GM18867 (cell line): ENCODE results near the gene PIP5KL1.
"Not testable (repeated sequence)": the region's sequence is repeated elsewhere in the genome, so short reads cannot be mapped to it uniquely, and the experiment has no call there.

Source experiments
- ATAC-seq: cut with Tn5 transposase; IDR thresholded peaks from one replicate; pipeline ENCODE4 v1.9.1; 2021; ENCODE audit warnings: mild to moderate bottlenecking, moderate library complexity; ENCODE audit not compliant: unreplicated experiment

Gene PIP5KL1

GRCh38 chr9:127896395-127897192 is 34.0 kb downstream of the PIP5KL1 start:
- ATAC-seq: no peak

GRCh38 chr9:127895811-127896210 is 34.8 kb downstream of the PIP5KL1 start:
- ATAC-seq: no peak

GRCh38 chr9:127893392-127893791 is 37.2 kb downstream of the PIP5KL1 start:
- no peak for ATAC-seq

DNA sequence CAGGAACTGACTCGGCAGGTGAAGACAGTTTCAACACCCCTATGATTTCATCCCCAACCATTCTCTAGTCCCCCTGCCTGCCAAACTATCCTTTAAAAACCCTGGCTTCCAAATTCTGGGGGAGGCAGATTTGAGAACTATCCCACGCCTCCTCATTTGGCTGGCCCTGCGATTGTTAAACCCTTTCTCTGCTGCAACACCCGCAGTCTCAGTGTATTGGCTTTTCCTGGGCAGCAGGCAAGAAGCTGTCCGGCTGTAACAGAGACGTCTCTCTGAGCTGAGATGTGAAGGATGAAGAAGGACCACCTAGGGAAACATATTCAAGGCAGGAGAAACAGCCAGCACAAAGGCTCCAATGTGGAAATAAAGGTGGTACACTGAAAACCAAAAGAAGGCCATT is 37.7 kb downstream of the PIP5KL1 start:
- ATAC-seq: no peak

DNA sequence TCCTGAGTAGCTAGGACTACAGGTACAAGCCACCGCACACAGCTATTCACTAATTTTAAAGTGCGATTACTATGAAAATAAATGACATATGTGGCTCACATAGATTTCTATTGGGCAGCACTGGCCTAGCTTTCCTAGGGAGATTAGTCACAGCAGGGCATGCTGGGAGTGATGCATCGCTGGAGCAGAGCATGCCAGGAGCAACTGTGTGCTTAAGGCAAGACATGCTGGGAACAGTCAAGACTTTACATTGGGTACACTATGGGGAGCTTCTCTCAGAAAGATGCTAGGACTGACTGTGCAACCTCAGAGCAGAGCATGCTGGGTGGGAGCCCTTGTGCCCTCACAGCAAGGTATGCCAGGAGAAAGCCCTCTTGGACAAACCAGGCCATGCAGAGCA is 40.5 kb downstream of the PIP5KL1 start:
- ATAC-seq: no peak

- no peak for ATAC-seq
Measured at GRCh38 chr9:127887792-127888191, 42.8 kb downstream of the PIP5KL1 start.

- no peak for ATAC-seq
Measured at GRCh38 chr9:127886401-127886972, 44.1 kb downstream of the PIP5KL1 start.

DNA sequence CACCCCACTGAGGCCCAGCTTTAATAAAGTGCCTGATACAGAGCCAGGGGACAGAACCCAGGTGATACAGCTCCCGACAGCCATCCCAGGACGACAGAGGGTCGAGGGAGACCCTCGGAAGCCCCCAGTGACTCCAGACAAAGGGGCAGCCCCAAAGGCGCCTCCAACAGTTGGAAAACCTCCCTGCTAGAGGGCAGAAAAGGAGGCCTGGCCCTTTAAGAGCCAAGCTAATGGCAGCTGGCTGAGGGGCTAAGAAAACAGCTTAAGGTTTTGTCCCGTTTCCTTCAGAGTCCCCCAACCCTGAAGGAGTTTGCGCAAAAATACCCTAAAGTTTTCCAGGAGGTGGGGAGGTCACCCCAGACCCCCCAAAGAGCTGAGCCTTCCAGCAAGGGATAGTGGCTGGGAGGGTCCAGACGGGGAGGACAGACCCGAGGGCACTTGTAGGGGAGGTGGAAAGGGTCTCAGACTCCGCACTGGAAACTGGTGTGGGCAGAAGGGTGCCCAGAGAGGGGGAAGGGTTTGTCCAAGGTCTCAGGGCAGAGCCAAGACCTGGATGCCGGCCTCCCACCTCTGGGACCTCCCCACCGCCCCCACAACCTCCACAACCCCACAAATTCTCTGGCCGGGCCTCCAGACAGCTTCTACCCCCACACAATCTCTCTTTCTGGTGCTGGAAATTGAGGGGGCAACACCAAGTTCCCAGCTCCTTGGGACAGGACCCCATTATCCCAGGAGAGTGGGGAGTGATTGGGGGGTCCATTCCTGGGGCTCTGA is 44.9 kb downstream of the PIP5KL1 start:
- ATAC-seq: no peak

DNA sequence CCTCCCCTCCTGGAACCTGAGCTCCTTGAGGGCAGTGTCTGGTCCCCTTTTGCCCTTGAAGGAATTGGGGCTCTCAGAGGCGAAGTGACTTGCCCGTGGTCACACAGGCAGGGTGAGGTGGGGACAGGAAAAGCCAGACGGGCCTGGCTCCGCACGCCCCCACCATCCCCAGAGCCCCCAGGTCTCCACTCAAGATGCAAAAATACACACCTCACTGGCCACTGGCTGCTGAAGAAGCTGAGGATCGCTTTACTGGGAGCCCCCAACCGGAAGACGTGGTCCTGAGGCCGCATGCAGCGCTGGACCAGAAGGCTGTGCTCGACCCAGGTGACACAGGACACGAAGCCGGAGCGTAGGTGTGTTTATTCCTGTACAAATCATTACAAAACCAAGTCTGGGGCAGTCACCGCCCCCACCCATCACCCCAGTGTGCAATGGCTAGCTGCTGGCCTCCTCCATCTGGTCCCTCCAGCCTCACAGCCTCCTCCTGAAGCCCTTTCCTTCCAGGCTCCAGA is 45.5 kb downstream of the PIP5KL1 start:
- ATAC-seq: no peak

DNA sequence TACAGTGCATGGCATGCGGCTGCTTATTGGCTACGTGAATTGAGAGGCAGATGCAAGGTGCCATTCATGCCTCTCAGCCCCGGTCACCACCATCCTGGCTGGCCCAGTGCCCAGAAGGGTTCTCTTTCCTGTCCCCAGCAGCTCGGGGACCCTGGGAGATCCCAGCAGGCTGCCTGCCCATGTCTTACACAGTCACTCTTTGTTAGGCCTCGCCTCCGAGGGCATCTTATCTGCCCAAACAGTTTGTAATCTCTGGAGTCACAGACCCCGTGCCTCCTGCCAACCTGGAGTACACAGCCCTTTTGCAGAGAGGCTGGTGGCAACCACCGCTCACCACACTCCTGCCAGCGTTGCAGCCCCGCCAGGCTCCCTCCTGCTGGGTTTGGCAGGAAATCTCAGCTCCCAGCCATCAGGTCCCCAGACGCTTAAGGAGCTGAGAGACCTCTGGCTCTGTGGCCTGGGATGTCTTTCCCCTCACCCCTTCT is 46.1 kb downstream of the PIP5KL1 start:
- no peak for ATAC-seq

DNA sequence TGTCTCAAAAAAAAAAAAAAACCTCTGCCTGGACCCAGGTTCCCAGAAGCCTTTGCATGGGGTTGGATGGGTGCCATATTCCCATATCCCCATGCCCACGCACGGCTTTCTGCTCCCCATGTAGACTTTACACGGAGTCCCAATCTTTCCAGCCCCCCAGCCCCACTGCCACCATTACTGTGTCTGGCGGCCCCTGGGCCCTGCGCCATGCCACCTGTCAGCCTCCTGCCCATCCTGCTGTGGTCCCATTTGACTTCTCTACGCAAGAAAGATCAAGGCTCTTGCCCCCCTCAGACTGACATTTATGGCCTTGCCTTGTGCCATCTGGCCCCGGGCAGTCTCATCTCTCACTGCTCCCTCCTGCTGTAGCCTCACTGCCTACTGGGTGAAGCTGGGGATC is 46.6 kb downstream of the PIP5KL1 start:
- ATAC-seq: no peak

DNA sequence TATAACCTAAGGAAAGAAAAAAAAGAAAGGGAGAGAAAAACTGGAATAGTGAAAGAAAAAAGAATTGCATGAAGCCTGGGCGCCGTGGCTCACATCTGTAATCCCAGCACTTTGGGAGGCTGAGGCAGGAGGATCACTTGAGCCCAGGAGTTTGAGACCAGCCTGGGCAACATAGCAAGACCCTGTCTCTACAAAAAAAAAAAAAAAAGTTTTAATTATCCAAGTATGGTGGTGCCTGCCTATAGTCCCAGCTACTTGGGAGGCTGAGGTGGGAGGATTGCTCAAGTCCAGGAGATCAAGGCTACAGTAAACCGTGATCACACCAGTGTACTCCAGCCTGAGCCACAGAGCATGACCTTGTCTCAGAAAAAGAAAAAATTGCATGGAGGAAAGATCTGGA is 48.9 kb downstream of the PIP5KL1 start:
- ATAC-seq: not testable (repeated sequence)

DNA sequence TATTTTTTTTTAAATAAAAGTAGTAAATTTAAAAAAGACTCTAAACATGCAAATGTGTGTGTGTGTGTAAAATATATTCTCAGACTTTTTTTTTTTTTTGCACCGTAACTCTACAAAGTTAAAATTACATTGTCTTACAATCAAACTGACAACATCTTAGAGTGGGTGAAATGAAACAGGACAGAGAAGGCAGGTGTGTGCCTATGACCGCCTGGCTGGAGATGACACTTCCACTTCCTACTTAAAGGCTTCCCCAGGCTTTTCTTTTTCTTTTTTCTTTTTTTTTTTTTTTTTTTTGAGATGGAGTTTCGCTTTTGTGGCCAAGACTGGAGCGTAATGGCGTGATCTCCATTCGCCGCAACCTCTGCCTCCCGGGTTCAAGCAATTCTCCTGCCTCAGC is 50.4 kb downstream of the PIP5KL1 start:
- ATAC-seq: no peak

DNA sequence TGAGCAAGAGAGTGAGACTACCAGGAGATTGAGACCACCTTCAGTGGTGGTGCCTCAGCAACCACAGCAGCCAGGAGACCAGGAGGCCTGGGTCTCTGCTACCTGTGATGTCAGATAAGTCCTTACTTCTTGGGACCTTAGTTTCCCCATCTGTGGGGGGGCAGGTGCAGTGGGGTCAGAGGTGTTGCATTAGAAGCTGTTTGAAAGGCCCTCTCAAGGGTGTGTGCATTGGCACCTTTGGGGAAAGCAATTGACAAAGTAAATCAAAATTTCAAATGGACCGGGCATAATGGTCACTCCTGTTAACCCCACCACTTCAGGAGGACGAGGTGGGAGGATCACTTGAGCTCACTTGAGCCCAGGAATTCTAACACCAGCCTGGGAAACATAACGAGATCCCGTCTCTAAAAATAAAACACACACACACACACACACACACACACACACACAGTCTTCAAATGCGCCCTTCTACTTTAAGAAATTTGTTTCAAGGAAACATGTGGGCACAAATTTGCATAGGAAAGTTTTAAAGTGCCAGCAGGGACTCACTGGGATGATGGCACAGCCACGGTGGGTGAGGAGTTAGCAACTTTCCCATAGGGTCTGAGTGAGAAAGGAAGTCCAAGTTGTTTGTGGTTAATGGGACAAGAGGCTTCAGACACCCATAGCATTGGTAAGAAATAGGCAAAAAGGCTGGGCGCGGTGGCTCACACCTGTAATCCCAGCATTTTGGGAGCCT is 51.8 kb downstream of the PIP5KL1 start:
- ATAC-seq: no peak

GRCh38 chr9:127878001-127878651 is 52.5 kb downstream of the PIP5KL1 start:
- no peak for ATAC-seq

DNA sequence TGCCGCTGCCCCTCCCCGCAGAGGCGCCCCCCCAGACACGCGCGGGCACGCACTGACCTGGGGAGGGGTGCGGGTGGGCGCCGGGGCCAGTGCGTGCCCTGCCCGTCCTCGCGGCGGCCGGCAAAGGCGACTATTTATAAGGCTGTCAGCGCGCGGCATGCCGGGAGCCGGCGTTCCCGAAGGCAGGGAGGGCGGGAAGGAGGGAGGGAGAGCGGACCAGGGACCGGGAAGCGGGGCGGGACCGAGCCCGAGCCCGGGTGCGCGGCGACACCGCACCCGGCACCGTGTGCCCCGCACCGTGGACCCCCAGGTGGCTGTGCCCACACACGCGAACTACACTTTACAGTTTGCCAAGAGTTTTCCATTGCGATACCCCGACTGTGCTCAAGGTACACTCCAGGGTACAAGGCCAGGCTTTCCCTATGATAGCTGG is 53.0 kb downstream of the PIP5KL1 start, which contains the start of gene AK1:
AK1 (minus strand) TSS at position 110 of the 433 bp plus-strand sequence. CDS start 3,058 bp downstream, outside the sequence.
- no peak for ATAC-seq

DNA sequence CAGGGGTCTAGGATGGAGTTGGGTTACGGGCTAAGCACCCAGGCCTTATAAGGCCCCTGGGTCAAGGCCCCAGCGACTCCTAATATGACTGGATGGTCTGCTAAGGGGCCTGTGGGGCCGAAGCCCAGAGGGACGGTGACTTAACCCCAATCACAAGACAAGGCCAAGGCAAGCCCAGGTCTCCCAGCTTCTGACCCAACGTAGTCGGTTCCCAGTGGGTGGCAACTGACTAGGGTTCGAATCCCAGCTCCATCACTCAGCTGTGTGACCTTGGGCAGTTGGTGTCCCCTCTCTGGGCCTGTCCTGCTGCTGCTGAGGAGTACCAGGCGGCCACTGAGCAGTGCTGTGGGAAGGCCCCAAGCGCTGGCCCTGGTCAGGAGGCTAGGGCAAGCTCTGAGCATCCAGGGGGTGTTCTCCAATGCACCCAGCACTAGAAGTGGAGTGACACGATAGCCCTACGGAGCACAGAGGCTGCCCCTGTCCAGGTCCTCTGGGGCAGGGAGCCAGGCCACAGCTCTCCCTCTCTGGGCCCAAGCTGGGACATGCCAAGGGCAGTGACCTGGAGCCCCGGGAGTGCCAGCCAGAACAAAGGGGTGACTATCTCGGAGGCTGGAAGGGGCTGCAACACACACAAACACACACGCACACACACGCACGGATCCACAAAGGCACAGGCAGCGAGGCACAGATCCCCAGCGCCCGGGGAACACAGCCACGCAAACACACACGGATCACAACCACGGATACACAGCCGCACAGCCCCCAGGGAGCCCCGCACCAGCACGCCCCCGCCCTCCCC is 53.6 kb downstream of the PIP5KL1 start:
- ATAC-seq: no peak

- ATAC-seq: no peak
Measured at GRCh38 chr9:127876026-127876763, 54.4 kb downstream of the PIP5KL1 start.
